ENCODE results near the gene SKAP1. TPM values are rescaled to one million over a fixed set of nuclear protein-coding genes. Genes with fewer than 3 reads are reported as not detected.
"Not testable (repeated sequence)": the region's sequence is repeated elsewhere in the genome, so short reads cannot be mapped to it uniquely, and the experiment has no call there.

The SKAP1 gene
- total and polyA plus RNA-seq, 2 donors (not counting 1 experiment from before 2014, with no cell fraction given): not detected

- no peaks in the 10 kb centered on the region for H3K4me1 ChIP-seq (ENCODE audit: control insufficient read depth, extremely low read depth, insufficient read depth, low read length)
- no peaks in the 10 kb centered on the region for H4K20me1 ChIP-seq (ENCODE audit: control insufficient read depth, extremely low read depth, insufficient read depth, low read length)
- H3K27me3 ChIP-seq (ENCODE audit: control insufficient read depth, insufficient read depth, low read length): peaks cover 9% of the 10 kb centered on the region
- no peaks in the 10 kb centered on the region for H3K36me3 ChIP-seq (ENCODE audit: control insufficient read depth, insufficient read depth, low read length)
- DNase-seq (ENCODE audit: low read depth in 2 of 2): no peak
- no peaks in the 10 kb centered on the region for H3K79me2 ChIP-seq (ENCODE audit: control insufficient read depth, insufficient read depth, low read length)
- H3K9me3 ChIP-seq (ENCODE audit: control insufficient read depth, insufficient read depth, low read depth, low read length): no peaks in the 10 kb centered on the region
- H3K9ac ChIP-seq (ENCODE audit: insufficient read depth, low read length): no peak overlapping the region
- no peak overlapping the region for H2AFZ ChIP-seq (ENCODE audit: low read length)
- TF ChIP-seq EZH2 (IDR thresholded peaks at IDR 0.05; ENCODE audit: low read length, missing control alignments): no peak
- TF ChIP-seq, protein P1, sequence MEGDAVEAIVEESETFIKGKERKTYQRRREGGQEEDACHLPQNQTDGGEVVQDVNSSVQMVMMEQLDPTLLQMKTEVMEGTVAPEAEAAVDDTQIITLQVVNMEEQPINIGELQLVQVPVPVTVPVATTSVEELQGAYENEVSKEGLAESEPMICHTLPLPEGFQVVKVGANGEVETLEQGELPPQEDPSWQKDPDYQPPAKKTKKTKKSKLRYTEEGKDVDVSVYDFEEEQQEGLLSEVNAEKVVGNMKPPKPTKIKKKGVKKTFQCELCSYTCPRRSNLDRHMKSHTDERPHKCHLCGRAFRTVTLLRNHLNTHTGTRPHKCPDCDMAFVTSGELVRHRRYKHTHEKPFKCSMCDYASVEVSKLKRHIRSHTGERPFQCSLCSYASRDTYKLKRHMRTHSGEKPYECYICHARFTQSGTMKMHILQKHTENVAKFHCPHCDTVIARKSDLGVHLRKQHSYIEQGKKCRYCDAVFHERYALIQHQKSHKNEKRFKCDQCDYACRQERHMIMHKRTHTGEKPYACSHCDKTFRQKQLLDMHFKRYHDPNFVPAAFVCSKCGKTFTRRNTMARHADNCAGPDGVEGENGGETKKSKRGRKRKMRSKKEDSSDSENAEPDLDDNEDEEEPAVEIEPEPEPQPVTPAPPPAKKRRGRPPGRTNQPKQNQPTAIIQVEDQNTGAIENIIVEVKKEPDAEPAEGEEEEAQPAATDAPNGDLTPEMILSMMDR (conservative IDR thresholded peaks at IDR 0.05 in 1 of 2, IDR thresholded peaks at IDR 0.05 in 1 of 2; ENCODE audit: low read depth in 1 of 2, low read length in 2 of 2): no peak
- no peak overlapping the region for H3K4me2 ChIP-seq (ENCODE audit: extremely low read depth, insufficient read depth, low read length)
- H3K4me3 ChIP-seq (replicated peaks in 1 of 4; ENCODE audit: control extremely low read depth in 1 of 4, insufficient read depth in 1 of 4, low read depth in 3 of 4, low read length in 4 of 4): no peak overlapping the region
- no peak overlapping the region for H3K27ac ChIP-seq (ENCODE audit: insufficient read depth, low read length)
These were observed 21.5 kb upstream of the SKAP1 start for GRCh38 chr17:48451489-48451888.

DNA sequence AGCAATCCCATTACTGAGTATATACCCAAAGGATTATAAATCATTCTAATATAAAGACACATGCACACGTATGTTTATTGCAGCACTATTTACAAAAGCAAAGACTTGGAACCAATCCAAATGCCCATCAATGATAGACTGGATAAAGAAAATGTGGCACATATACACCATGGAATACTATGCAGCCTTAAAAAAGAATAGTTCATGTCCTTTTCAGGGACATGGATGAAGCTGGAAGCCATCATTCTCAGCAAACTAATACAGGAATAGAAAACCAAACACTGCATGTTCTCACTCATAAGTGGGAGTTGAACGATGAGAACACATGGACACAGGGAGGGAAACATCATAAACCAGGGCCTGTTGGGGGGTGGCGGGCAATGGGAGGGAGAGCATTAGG lies 19.3 kb upstream of the SKAP1 start:
- H2AFZ ChIP-seq (ENCODE audit: low read length); H3K27ac ChIP-seq (ENCODE audit: insufficient read depth, low read length); H3K9ac ChIP-seq (ENCODE audit: insufficient read depth, low read length); H3K4me2 ChIP-seq (ENCODE audit: extremely low read depth, insufficient read depth, low read length); H3K27me3 ChIP-seq (ENCODE audit: control insufficient read depth, insufficient read depth, low read length); H4K20me1 ChIP-seq (ENCODE audit: control insufficient read depth, extremely low read depth, insufficient read depth, low read length); DNase-seq (ENCODE audit: low read depth in 2 of 2); H3K36me3 ChIP-seq (ENCODE audit: control insufficient read depth, insufficient read depth, low read length); H3K79me2 ChIP-seq (ENCODE audit: control insufficient read depth, insufficient read depth, low read length); H3K9me3 ChIP-seq (ENCODE audit: control insufficient read depth, insufficient read depth, low read depth, low read length); H3K4me1 ChIP-seq (ENCODE audit: control insufficient read depth, extremely low read depth, insufficient read depth, low read length); H3K4me3 ChIP-seq (replicated peaks in 1 of 4; ENCODE audit: control extremely low read depth in 1 of 4, insufficient read depth in 1 of 4, low read depth in 3 of 4, low read length in 4 of 4): not testable (repeated sequence)

GRCh38 chr17:48445248-48445620 lies 15.2 kb upstream of the SKAP1 start:
- TF ChIP-seq, protein P1 (conservative IDR thresholded peaks at IDR 0.05 in 1 of 2, IDR thresholded peaks at IDR 0.05 in 1 of 2; ENCODE audit: low read depth in 1 of 2, low read length in 2 of 2): no peak
- TF ChIP-seq EZH2 (IDR thresholded peaks at IDR 0.05; ENCODE audit: low read length, missing control alignments): no peak
- no peak overlapping the region for H3K27ac ChIP-seq (ENCODE audit: insufficient read depth, low read length)
- H2AFZ ChIP-seq (ENCODE audit: low read length): no peak overlapping the region
- H3K27me3 ChIP-seq (ENCODE audit: control insufficient read depth, insufficient read depth, low read length): no peaks in the 10 kb centered on the region
- H3K4me1 ChIP-seq (ENCODE audit: control insufficient read depth, extremely low read depth, insufficient read depth, low read length): no peaks in the 10 kb centered on the region
- H3K4me2 ChIP-seq (ENCODE audit: extremely low read depth, insufficient read depth, low read length): no peak overlapping the region
- H3K36me3 ChIP-seq (ENCODE audit: control insufficient read depth, insufficient read depth, low read length): no peaks in the 10 kb centered on the region
- no peak for DNase-seq (ENCODE audit: low read depth in 2 of 2)
- H3K9ac ChIP-seq (ENCODE audit: insufficient read depth, low read length): no peak overlapping the region
- no peaks in the 10 kb centered on the region for H4K20me1 ChIP-seq (ENCODE audit: control insufficient read depth, extremely low read depth, insufficient read depth, low read length)
- no peaks in the 10 kb centered on the region for H3K79me2 ChIP-seq (ENCODE audit: control insufficient read depth, insufficient read depth, low read length)
- no peaks in the 10 kb centered on the region for H3K9me3 ChIP-seq (ENCODE audit: control insufficient read depth, insufficient read depth, low read depth, low read length)
- no peak overlapping the region for H3K4me3 ChIP-seq (replicated peaks in 1 of 4; ENCODE audit: control extremely low read depth in 1 of 4, insufficient read depth in 1 of 4, low read depth in 3 of 4, low read length in 4 of 4)
